GM19351 (cell line): ENCODE measurements around the gene SLC29A4.
"Not testable (repeated sequence)": the region's sequence is repeated elsewhere in the genome, so short reads cannot be mapped to it uniquely, and the experiment has no call there.

Experiments used
- ATAC-seq: cut with Tn5 transposase; IDR thresholded peaks from one replicate; pipeline ENCODE4 v1.9.1; 2021; ENCODE audit warnings: mild to moderate bottlenecking, moderate library complexity; ENCODE audit not compliant: unreplicated experiment

SLC29A4 gene, protein sequence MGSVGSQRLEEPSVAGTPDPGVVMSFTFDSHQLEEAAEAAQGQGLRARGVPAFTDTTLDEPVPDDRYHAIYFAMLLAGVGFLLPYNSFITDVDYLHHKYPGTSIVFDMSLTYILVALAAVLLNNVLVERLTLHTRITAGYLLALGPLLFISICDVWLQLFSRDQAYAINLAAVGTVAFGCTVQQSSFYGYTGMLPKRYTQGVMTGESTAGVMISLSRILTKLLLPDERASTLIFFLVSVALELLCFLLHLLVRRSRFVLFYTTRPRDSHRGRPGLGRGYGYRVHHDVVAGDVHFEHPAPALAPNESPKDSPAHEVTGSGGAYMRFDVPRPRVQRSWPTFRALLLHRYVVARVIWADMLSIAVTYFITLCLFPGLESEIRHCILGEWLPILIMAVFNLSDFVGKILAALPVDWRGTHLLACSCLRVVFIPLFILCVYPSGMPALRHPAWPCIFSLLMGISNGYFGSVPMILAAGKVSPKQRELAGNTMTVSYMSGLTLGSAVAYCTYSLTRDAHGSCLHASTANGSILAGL

DNA sequence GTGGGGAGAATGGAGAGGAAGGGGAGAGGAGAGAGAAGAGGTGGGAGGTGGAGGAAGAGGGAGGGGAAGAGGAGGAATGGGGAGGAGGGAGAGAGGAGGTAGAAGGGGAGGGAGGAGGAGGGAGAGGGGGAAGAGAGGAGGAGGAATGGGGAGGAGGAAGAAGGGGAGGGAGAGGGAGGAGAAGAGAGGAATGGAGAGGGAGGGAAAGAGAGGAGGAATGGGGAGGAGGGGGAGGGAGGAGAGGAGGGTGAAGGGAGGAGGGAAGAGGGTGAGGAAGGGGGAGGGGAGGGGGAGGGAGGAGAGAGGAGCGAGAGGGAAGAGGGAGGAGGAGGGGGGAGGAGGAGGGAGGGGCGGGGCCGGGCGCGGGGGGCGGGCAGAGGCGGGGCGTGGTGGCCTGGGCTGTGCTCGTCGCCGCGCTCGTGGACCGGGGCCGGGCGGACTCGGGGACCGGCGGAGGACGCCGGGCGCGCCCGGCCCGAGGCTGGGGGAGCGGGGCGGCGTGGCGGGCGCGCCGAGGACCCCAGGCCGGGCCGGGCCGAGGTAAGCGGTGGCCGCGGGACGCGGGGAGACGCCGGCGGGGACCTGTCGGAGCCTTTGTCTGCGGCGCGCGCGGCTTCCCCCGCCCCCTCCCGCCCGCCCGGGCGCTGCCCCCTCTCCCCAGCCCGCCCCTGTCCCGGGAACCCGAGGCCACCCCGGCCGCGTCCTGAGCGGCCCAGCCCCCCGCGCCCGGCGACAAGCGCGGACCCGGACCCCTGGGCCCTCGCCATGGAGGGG lies at the start of gene SLC29A4:
Gene SLC29A4, plus strand, starts transcription at position 401 of the 774 bp plus-strand sequence. CDS start 4,874 bp downstream, outside the sequence.
- peak; percentile 71 for ATAC-seq

DNA sequence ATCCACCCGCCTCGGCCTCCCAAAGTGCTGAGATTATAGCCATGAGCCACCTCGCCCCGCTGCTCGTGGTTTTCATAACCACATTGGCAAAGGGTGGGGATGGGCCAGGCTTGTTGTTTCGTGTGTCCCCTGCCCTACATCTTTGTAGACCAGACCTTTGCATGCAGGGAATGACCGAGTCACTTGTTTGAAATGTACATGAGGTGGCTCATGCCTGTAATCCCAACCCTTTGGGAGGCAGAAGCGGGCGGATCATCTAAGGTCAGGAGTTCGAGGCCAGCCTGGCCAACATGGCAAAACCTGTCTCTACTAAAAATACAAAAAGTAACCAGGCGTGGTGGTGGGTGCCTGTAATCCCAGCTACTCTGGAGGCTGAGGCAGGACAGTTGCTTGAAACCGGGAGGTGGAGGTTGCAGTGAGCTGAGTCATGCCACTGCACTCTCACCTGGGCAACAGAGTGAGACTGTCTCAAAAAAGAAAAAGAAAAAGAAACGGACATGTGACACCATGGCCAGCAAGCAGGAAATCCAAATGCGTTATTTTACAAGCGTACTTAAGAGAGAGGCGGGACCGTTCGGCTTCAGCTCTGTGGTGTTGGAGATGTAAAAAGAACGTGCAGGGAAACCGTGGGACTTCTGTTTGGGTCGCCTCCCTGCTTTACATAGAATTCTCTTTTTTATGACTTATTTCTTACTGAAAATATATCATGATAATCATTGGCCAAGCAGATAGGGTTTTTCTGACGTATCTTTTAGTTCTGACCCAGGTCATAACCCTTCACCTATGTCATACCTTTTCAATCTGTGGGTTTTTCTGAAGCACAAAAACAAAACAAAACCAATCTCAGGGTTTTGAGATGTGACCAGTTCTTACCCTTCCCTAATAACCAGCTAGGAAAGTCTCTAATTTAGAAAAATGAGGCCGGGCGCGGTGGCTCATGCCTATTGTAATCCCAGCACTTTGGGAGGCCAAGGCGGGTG lies 47.6 kb upstream of the SLC29A4 start:
- peak; percentile 22 for ATAC-seq

DNA sequence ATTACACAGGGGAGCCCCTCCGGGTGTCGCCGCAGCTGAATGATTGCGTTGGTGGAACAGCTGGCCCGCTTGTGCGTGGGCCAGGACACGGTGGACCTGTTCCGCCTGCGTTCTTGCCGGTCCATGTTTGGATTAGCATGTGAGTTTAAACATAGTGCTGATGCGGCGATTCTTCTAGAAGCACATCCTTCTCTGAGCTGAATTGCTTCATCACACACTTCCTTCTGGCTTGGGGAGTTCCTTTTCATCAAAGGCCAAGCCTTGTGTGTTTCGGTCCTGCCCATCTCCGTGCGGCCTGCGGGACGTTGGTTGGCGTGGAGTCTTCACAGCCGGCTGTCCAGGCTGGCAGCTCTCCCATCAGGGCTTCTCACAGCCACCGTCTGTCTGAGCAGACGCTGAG lies 45.5 kb upstream of the SLC29A4 start:
- ATAC-seq = no peak

DNA sequence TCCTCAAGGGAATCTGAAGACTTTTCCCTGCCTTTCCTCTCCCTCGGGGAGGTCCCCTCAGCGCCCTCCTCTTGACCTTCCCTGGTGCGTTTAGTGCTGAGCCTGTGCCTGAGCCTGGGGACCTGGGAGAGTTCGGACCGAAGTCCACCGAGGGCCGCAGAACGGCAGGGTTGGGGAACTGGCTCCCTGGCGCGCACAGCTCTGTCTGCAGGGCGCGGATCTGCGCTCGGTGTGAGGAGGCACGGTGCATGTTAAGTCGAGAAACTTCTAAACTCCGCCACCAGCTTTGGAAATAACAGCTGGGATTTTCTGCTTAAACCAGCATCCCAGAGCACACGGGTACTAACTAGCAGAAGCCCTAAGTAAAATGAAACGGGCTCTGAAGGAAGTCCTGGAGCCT lies 44.2 kb upstream of the SLC29A4 start:
- no peak for ATAC-seq

DNA sequence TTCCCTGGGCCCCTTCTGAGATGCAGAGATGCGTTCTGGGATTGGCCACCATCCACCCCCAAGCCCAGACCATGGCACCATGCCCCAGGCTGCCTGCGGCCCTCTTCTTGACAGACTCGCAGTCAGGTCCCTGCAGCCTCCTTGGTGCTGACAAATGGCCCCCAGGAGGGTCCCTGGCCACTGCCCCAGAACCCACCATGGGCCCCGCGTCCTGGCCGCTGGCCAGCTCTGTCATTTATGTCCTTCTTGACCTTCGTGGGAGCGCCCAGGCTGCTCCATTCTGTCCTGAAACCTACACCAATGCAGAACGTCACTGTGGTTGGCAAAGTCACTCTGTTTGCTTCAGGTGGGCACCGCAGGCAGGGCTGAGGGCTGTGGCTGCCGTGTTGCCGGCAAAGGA lies 39.5 kb upstream of the SLC29A4 start:
- ATAC-seq = no peak

DNA sequence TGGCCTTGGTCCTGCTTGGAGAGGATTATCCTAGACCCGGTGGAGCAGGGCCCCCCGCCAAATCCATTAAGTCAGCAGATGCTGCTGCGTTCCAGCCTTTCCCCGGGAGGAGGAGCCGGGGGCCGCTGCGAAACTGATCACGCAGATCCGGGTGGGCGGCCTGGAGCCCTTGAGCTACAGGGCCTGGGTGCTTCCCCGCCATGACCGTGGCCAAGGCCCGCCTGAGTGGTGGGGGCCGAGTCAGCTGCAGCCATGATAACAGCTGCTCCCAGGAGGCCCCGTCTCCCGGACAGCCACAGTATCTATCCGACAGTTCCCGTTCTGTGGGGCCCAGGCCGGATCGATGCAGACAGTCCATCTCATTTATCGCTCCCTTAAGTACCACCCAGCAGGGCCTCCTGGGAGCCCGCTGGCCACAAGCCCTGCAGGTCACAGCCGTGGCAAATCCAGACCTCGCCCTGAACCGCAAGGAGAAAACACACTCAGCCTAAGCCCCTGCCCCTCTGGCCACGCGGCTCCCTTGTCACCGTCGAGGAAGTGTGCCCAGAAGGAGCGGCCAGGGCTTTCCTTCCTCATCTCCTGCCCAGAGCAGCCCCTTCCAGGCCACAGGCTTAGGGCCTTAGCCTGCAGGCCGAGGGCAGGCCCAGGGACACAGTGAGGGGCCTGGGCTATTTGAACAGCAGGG lies 34.4 kb upstream of the SLC29A4 start:
- ATAC-seq = no peak

DNA sequence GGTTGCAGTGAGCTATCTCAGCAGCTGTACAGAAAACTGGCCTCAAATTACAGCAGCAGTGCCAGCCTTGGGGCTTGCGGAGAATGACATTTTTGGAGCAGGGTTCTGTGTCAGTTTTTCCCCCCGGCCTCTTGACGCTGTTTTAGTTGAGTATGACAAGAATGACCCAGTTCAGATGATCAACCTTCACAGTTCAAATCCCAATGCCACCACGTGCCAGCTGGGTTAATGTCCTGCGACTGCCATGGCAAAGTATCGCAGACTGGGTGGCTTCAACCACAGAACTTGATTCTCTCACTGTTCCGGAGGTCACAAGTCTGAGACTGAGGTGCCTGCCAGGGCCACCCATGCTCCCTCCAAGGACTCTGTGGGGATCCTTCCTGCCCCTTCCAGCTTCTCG lies 32.0 kb upstream of the SLC29A4 start:
- not testable (repeated sequence) for ATAC-seq

DNA sequence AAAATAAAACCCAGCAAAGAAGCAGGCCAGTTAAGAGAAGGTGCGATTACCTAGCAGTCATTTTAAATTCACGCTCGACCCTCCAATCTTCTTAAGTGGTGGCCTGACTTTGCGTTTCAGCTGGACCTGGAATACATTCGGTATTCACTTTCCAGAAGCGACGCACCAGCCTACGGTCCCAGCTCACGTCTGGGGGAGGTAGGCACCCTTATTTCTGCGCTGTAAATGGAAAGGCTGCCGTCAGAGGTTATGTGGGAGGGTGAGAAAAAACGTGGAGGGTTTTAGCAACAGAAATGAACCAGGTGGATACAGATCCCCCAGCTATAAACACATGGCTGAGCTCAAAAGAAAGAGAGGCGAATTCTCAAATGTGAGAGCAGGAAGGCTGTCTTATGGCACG lies 29.2 kb upstream of the SLC29A4 start:
- ATAC-seq = not testable (repeated sequence)

DNA sequence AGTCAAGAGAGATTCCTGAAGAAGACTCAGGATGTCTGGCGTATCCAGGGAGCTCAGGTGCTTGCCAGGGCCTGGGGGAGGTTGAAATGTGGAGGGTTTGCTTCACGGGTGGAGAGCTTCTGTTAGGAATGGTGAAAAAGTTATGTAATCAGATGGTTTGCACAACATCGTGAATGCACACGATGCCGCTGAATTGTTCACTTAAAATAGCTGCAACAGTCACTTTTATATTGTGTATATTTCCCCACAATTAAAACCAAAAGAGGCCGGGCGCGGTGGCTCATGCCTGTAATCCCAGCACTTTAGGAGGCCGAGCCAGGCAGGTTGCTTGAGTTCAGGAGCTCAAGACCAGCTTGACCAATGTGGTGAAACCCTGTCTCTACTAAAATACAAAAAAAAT lies 28.4 kb upstream of the SLC29A4 start:
- not testable (repeated sequence) for ATAC-seq

DNA sequence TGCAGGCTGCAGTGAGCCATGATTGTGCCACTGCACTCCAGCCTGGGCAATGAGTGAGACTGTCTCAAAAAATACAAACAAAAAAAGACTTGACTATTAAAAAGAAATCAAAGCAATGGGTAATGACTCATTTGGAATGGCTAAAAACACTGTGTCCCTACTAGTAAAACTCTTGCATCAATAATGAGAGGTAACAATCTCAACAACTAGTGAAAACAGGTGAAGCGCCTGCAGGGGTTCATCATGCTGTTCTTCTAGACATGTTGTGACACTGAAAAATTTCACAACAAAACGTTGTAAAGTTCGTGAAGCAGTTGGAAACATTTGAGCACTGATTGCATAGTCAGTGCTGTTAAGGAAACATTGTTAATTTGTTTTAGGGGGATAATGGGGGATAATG lies 26.9 kb upstream of the SLC29A4 start:
- no peak for ATAC-seq

DNA sequence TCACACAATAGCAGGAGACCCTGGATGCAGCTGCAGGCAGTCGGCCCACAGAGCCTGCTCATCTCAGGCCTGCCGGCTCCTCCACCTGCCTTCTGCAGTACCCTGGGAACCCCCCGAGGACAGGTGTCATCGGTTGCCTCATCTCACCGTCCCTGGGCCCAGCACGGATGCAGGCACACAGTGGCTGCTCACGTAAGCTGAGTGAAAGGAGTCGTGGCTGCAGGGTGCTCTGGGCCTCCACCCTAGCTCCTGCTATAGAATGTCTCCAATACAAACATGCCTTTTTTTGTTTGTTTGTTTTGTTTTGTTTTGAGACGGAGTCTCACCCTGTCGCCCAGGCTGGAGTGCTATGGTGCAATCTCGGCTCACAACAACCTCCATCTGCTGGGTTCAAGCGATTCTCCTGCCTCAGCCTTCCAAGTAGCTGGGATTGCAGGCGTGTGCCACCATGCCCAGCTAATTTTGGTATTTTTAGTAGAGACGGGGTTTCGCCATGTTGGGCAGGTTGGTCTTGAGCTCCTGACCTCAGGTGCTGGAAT lies 22.1 kb upstream of the SLC29A4 start:
- not testable (repeated sequence) for ATAC-seq

DNA sequence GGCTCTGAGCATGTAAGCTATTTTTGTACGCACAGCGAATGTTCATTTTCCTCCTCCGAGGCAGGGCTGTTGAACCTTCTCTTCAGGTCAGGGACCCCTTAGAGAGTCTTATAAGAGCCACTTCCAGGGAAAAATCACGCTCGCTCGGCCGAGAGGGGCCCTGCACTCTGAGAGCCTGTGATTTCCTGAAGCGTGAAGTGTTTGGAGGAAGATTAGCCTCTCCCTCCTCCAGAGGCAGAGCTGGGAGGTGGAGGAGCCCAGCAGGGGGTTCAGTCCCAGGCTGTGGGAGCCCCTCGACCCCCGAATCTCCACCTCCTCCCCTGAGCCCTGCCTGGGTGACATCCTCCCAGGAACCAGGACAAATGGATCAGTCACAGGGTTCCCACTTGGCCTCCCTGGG lies 19.7 kb upstream of the SLC29A4 start:
- not testable (repeated sequence) for ATAC-seq

DNA sequence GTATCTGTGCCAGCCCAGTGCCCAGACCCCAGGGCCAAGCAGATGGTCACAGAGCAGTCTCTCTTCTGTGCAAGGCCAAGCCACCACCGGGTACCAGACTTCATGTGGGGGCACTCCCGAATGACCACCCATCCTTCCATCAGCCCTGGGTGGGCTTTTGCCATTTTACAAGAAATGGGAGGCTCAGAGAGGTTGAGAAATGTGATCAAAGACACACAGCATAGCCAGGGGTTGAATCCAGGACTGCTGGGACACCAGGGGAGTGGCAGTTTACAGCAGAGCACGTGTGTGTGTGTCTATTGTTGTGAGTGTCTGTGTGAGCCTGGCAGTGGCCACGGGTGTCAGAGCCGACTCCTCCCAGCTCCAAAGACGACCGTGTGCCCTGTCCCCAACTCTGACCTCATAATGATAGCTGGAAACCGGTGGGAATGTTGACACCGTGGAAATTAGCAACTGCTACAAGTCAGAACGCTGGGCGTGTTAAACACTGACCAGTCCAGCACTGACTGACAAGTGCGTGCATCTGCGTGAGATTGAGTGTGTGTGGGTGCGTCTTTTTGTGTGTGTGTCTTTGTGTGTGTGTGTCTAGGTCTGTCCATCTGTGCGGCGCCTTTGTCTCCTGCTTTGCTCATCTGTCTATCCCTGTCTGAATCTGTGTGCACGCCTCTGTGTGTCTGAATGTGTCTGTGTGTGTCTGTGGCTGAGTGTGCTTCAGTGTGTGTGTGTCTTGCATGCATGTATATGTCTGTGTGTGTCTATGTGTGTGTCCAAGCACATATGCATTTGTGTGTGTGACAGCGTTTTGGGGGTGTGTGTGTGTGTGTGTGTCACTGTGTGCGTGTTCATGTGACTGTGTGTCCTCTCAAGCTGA lies 17.2 kb upstream of the SLC29A4 start:
- ATAC-seq = no peak

DNA sequence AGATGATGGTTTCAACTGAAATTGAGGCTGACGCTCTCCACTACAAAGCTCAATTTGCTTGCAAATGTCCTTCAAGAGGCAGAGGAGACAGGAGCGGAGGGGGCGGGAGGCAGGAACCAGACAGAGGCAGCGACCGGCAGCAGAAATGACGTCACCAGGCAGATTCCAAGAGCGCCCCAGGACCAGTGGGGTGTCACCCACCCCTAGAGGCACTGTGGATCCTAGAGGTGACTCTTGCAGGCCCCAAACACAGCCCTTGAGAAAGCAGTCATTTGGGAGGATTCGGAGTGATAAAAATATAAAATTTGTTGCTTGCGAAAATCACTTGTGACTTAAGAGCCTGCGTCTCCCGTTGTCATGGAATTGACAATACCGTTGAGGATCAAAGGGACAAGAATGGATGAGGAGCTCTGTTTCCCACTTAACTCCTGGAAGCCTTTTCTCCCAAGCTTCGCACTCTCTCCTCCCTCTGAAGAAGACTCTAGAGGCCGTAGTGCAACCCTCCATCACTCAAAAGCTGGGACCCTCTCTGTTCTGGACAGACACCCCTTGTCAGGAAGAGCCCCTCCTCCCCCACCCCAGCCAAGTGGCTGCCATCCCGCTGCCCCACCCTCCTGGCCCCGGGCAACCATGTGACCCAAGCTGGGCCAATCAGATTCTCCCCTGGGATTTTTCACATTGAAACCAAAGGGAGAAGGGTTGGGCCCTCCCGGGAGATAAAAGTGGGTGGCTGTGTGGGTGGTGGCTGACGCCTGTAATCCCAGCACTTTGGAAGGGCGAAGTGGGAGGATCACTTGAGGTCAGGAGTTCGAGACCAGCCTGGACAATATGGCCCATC lies 16.3 kb upstream of the SLC29A4 start:
- no peak for ATAC-seq

DNA sequence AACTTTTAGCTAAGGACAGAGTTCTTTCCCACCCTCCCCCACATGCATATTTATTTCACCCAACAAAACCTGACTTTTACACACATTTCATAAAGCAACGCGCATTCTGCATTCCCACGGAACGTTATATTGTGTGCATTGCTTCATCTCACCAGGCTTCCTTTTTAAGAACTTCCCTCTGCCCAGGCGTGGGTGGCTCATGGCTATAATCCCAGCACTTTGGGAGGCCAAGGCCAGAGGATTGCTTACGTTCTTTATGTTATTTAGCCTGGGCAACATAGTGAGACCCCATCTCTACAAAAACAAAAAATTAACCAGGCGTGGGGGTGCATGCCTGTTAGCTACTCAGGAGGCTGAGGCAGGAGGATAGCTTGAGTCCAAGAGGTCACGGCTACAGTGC lies 14.9 kb upstream of the SLC29A4 start:
- not testable (repeated sequence) for ATAC-seq

DNA sequence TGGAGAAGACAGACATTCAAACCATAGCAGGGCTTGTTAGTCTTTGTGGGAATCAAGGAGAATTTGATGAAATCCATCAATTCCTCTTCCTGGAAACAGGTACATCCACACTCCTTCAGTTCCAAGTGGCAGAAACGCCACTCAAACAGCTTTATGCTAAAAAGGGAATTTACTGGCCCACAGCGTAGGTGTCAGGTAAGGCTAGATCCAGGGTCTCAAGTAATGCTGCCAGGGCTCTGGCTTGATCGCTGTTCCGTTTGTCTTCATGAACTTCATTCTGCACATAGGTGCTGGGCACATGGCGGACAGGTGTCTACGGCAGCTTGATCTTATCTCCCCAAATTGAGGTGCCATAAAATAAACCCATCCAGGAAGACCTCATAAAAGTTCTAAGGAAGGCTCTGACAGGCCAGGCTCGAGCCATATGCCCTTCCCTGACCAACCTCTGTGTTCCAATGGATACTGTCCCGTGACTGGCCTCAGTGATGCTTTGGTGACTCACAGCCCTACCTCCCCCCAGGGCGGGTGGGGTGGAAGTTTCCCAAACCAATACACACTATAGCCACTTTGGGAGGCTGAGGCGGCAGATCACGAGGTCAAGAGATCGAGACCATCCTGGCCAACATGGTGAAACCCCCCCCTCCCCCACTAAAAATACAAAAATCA lies 12.6 kb upstream of the SLC29A4 start:
- not testable (repeated sequence) for ATAC-seq

DNA sequence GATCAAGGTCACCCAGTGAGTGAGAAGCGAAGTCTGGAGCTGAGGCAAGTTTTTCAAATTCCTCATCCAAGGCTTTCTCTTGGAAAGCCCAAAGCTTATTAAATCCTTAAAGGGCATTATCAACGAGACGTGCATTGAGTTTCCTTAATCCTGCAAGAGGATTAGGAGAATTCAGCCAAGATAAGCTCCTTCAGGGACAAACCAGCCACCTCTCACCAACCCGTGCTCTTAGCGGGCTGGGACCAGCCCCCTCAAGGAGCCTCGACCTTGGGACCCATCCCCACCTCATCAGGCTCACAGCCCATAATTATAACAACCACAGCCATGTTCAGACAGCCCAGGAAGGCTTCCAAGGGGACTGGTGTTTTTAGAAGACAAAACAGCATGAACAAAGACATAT lies 12.0 kb upstream of the SLC29A4 start:
- no peak for ATAC-seq
